ENCODE measurements around the gene LRRC49. TPM values are rescaled to one million over a fixed set of nuclear protein-coding genes. Genes with fewer than 3 reads are reported as not detected.

Gene LRRC49
- total RNA-seq, 1 experiment from 2014 or later = 21.1 TPM

GRCh38 chr15:71054286-71054952 is 161.8 kb downstream of the LRRC49 start:
- H3K27ac ChIP-seq = no peak overlapping the region

DNA sequence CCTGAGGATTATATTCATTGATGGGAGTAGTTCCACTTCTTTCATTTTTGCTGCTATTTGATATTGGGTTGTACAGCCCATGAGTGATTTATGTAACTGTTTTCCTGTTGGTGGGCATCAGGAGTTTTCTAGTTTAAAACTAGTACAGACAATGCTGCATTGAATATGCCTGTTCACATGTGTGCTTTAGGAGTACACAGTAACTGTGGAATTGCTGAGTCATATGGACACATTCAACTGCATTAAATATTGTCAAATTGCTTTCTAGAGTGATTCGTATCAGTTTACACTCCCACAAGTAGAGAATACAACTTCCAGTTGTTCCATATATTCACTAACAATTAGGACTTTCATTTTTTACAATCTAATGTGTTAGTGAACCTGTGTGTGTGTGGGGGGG is 162.8 kb downstream of the LRRC49 start:
- Histone ChIP-seq H3K9me3 (replicated peaks) (no peaks in the 10 kb centered on the region; the same call in 1 of the 2 replicates), H3K4me1 (0 out of 2 replicates have a peak, but pooled peaks cover 3% of the 10 kb centered on the region), H3K36me3 (no peaks in the 10 kb centered on the region), H3K27me3 (no peaks in the 10 kb centered on the region), H3K4me3 (no peak overlapping the region), H3K27ac (no peak overlapping the region)
- no peak for DNase-seq

More at GRCh38 chr15:71054286-71054952, 161.8 kb downstream of the LRRC49 start:
- Histone ChIP-seq H3K4me3 (no peak overlapping the region), H3K4me1 (0 out of 2 replicates have a peak, but pooled peaks cover 3% of the 10 kb centered on the region), H3K27me3 (no peaks in the 10 kb centered on the region), H3K36me3 (no peaks in the 10 kb centered on the region), H3K9me3 (replicated peaks) (no peaks in the 10 kb centered on the region)
- no peak for DNase-seq

- Histone ChIP-seq H3K27me3 (no peaks in the 10 kb centered on the region), H3K4me3 (no peak overlapping the region), H3K27ac (no peak overlapping the region), H3K9me3 (replicated peaks) (no peaks in the 10 kb centered on the region; the same call in 1 of the 2 replicates), H3K36me3 (no peaks in the 10 kb centered on the region), H3K4me1 (0 out of 2 replicates have a peak, but pooled peaks cover 3% of the 10 kb centered on the region)
- no peak for DNase-seq
Measured at GRCh38 chr15:71056111-71056510, 163.5 kb downstream of the LRRC49 start.

DNA sequence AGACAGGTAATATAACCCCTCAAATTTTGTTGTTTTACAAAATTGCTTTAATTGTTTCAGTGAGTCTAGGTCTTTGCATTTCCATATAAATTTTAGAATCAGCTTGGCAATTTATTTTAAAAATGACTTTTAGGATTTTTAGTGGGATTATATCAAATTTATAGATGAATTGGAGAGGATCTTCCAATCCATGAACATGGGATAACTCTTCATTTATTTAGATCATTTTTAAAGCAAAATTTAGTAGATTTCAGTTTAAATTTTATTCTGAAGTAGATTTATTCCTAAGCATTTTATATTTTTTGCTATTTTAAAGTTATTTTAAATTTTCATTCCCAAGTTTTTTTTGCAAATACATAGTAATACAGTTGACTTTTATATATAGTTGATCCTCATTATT is 164.5 kb downstream of the LRRC49 start:
- Histone ChIP-seq H3K4me3 (no peak overlapping the region), H3K36me3 (no peaks in the 10 kb centered on the region), H3K27me3 (no peaks in the 10 kb centered on the region), H3K27ac (no peak overlapping the region), H3K4me1 (0 out of 2 replicates have a peak, but pooled peaks cover 3% of the 10 kb centered on the region), H3K9me3 (replicated peaks) (no peaks in the 10 kb centered on the region; the same call in 1 of the 2 replicates)
- DNase-seq = no peak

DNA sequence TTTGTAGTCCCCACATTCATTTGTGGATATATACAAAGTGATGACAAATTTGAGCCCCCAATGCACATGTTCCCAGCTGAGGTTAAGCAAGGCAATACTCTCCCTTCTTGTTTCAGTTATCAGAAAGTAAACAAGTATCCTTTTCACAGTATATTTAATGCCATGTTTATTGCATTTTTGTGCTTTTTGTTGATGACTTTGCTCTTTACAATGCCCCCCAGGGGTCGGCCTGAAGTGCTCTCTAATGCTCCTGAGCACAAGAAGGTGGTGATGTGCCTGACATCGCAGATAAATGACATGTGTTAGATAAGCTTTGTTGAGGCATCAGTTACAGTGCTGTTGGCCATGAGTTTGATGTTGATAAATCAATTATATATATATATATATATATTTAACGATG is 165.0 kb downstream of the LRRC49 start:
- Histone ChIP-seq H3K4me1 (0 out of 2 replicates have a peak, but pooled peaks cover 3% of the 10 kb centered on the region), H3K27me3 (no peaks in the 10 kb centered on the region)

GRCh38 chr15:71060983-71061382 is 168.4 kb downstream of the LRRC49 start:
- no peaks in the 10 kb centered on the region for H3K36me3 ChIP-seq
- H3K4me3 ChIP-seq = no peak overlapping the region
- no peak for DNase-seq
- H3K4me1 ChIP-seq = no peaks in the 10 kb centered on the region
- no peaks in the 10 kb centered on the region for H3K27me3 ChIP-seq
- no peak overlapping the region for H3K27ac ChIP-seq
- H3K9me3 ChIP-seq (replicated peaks) = no peaks in the 10 kb centered on the region; the same call in 1 of the 2 replicates

More for the DNA sequence above, 165.0 kb downstream of the LRRC49 start:
- Histone ChIP-seq H3K36me3 (no peaks in the 10 kb centered on the region), H3K9me3 (replicated peaks) (no peaks in the 10 kb centered on the region; the same call in 1 of the 2 replicates), H3K27ac (no peak overlapping the region), H3K4me3 (no peak overlapping the region)
- no peak for DNase-seq

DNA sequence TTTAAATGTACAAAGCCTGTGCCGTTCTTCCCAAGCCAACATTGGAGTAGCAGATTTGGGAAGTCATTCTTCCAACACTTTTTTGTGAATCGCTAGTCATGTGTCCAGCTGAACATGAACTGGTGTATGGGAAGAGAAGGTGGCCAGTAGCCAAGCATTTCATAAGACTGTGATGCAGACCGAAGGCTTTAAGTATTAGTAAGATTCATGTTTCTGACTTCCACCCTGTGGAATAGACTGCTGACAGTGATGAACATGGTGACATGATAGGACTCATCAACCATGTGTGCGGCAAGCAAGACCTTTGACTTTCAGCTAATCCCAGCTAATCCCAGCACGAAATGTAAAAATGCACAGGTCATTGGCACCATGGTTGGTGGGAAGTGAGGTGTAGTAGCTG is 174.4 kb downstream of the LRRC49 start:
- H3K4me1 ChIP-seq = no peaks in the 10 kb centered on the region
- H3K4me3 ChIP-seq = no peak overlapping the region
- H3K36me3 ChIP-seq = no peaks in the 10 kb centered on the region
- no peak overlapping the region for H3K27ac ChIP-seq
- no peaks in the 10 kb centered on the region for H3K27me3 ChIP-seq
- H3K9me3 ChIP-seq (replicated peaks) = no peaks in the 10 kb centered on the region; the same call in 1 of the 2 replicates
- DNase-seq = no peak

DNA sequence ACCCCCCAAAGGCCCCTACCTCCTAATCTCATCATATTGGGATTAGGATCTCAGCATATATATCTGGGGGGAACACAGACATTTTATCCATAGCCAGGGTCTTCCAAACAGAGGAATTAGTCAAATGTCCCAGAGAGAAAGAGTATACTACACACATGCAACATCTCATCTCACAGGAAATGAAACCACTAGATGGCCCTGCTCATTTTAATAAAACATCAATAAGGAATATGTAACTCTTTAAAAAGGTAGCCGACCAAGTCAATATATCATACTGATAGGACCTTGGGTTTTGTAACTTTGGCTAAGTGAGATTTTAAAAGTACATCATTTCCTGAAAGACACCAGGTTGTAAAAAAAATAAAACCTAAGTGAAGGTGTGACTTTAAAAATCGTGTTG is 177.1 kb downstream of the LRRC49 start:
- Histone ChIP-seq H3K27ac (no peak overlapping the region), H3K9me3 (replicated peaks) (no peaks in the 10 kb centered on the region; the same call in 1 of the 2 replicates), H3K36me3 (no peaks in the 10 kb centered on the region), H3K4me3 (no peak overlapping the region), H3K27me3 (no peaks in the 10 kb centered on the region), H3K4me1 (no peaks in the 10 kb centered on the region)
- DNase-seq = no peak

DNA sequence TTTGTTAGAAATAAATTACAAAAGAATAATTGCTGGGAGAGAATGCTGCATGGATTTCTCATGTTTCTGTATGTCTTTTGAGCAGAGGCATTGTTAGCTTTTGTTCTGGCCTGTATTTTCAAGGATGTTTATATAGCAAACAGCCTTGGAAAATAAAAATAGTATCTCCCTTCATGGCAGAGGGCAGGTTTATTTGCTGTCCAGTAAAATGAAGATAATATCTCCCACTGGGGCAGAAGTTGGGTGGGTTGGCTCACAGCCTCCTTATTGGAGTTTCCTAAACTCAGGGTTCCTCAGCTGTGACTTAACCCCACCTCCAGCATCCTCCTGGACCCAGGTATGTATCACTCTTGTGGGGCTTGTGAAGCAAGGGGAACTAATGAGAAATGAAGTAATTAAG is 178.9 kb downstream of the LRRC49 start:
- no peak overlapping the region for H3K27ac ChIP-seq
- H3K4me1 ChIP-seq = no peaks in the 10 kb centered on the region
- no peaks in the 10 kb centered on the region; the same call in 1 of the 2 replicates for H3K9me3 ChIP-seq (replicated peaks)
- H3K4me3 ChIP-seq = no peak overlapping the region
- no peak for DNase-seq
- H3K36me3 ChIP-seq = no peaks in the 10 kb centered on the region
- no peaks in the 10 kb centered on the region for H3K27me3 ChIP-seq

- Histone ChIP-seq H3K27me3 (no peaks in the 10 kb centered on the region), H3K4me1 (no peaks in the 10 kb centered on the region), H3K27ac (no peak overlapping the region), H3K36me3 (no peaks in the 10 kb centered on the region), H3K4me3 (no peak overlapping the region), H3K9me3 (replicated peaks) (no peaks in the 10 kb centered on the region; the same call in 1 of the 2 replicates)
- no peak for DNase-seq
Measured at GRCh38 chr15:71072423-71072822, 179.8 kb downstream of the LRRC49 start.

- no peak for DNase-seq
- Histone ChIP-seq H3K27ac (no peak overlapping the region), H3K4me3 (no peak overlapping the region), H3K4me1 (no peaks in the 10 kb centered on the region), H3K9me3 (replicated peaks) (no peaks in the 10 kb centered on the region), H3K27me3 (no peaks in the 10 kb centered on the region), H3K36me3 (no peaks in the 10 kb centered on the region)
Measured at GRCh38 chr15:71078506-71079207, 186.0 kb downstream of the LRRC49 start.

- DNase-seq = no peak
- H3K36me3 ChIP-seq = no peaks in the 10 kb centered on the region
- H3K4me1 ChIP-seq = no peaks in the 10 kb centered on the region
- H3K9me3 ChIP-seq (replicated peaks) = no peaks in the 10 kb centered on the region
- H3K4me3 ChIP-seq = no peak overlapping the region
- H3K27me3 ChIP-seq = no peaks in the 10 kb centered on the region
- H3K27ac ChIP-seq = no peak overlapping the region
Measured at GRCh38 chr15:71079208-71080044, 186.8 kb downstream of the LRRC49 start.

DNA sequence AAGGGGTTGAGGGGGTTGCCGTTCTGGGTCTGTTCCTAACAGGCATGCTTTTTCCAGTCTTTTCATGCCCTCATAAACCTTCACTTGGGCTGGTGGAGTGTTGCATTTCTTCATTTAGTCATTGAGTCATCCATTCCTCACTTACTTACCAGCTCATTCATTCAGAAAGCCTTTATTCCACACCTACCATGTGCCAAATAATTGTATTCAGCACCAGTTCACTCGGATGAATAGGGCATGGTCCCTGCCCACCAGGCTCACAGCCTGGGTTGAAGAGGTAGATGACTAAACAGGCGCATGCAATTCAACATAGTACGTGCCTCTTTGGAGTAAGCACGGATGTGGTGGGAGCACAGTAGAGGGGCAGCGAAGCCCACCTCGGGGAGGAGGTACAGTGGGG is 187.5 kb downstream of the LRRC49 start:
- Histone ChIP-seq H3K27me3 (no peaks in the 10 kb centered on the region), H3K4me1 (no peaks in the 10 kb centered on the region), H3K36me3 (no peaks in the 10 kb centered on the region), H3K9me3 (replicated peaks) (no peaks in the 10 kb centered on the region), H3K27ac (no peak overlapping the region), H3K4me3 (no peak overlapping the region)
- DNase-seq = no peak

- no peak for DNase-seq
- Histone ChIP-seq H3K27ac (no peak overlapping the region), H3K4me3 (no peak overlapping the region), H3K9me3 (replicated peaks) (no peaks in the 10 kb centered on the region), H3K27me3 (no peaks in the 10 kb centered on the region), H3K4me1 (no peaks in the 10 kb centered on the region), H3K36me3 (no peaks in the 10 kb centered on the region)
Measured at GRCh38 chr15:71080705-71081104, 188.1 kb downstream of the LRRC49 start.

DNA sequence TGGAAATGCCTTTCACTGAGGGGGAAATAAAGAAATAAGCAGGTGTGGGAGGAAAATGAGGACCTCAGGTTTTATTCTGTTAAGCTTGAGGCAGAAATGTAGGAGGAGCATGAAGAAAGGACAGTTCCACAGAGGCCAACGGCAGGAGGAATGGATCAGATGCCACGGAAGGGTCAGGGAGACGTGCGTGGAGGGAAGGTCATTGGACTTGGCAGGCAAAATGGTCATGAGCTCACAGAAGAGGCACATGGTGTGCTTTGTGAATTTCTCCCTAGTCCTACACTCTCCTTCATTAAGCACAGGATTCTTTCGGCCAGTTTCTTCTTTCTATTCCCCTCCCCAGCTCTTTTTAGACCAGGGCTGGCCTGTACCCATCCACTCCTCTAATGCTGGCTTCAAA is 190.2 kb downstream of the LRRC49 start:
- no peaks in the 10 kb centered on the region for H3K36me3 ChIP-seq
- no peak for DNase-seq
- no peaks in the 10 kb centered on the region for H3K27me3 ChIP-seq
- no peaks in the 10 kb centered on the region for H3K9me3 ChIP-seq (replicated peaks)
- no peak overlapping the region for H3K4me3 ChIP-seq
- H3K4me1 ChIP-seq = no peaks in the 10 kb centered on the region
- no peak overlapping the region for H3K27ac ChIP-seq

Data from SJCRH30 (cell line).